GM19455 (cell line): Measurements from ENCODE around the gene SLC5A10.
"Not testable (repeated sequence)": the region's sequence is repeated elsewhere in the genome, so short reads cannot be mapped to it uniquely, and the experiment has no call there.

Experiments used
- ATAC-seq: cut with Tn5 transposase; IDR thresholded peaks from one replicate; pipeline ENCODE4 v1.9.1; 2021; ENCODE audit not compliant: unreplicated experiment

The SLC5A10 gene

DNA sequence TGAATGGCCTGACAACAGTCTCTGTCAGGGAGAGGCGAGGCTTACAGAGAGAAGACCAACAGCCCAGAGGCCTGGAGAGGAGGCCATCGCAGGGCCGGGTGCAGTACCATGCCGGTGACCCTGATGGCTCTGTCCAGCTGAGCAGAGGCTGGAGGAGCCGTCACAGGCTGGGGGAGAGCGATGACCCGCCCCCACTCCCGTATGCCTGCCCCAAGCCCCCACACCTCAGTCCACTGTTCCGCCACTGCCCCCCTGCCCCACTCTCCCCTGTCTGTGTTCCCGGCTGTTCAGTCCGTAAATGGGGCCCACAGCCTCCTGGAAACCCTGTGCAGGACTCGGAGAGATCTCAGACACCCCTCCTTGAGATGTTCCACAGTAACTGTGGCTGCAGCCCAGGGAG is 65.4 kb downstream of the SLC5A10 start:
- ATAC-seq, result no peak

DNA sequence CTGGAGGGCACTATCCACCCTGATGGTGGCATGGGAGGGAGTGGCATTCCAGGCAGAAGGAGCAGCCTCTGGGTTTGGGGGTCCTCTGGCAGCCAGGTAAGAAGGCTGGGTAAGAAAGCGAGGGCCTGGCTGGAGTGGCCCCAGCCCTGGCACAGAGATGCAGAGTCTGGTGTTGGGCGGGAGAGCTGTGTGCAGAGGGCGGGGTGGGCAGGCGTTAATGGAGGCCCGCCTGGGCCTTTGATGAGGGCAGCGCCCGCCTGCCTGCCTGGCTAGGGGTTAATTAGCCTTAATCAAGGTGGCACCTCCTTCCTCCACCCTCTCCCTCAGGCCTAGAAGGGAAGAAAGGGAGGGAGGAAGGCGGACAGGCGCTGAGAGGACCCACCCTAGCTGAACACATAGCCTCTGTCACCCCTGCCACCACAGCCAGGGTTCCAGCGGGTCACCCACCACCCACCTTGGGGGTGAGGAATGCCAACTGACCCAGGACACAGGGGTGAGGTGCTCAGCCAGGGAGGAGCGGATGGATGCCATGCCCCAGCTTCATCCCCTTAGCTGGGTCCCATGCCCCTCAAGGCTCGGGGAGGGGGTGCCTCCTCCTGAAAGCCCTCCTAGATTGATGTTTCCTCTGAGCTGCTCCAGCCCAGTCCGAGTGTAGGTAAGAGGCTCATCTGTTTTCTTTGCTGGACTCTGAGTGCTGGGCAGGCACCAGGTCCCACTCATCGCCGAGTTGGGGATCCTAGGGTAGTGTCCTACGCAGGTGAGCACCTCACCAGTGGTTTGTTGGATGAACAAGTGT is 66.0 kb downstream of the SLC5A10 start:
- ATAC-seq, result no peak

GRCh38 chr17:19018600-19018950 is 66.6 kb downstream of the SLC5A10 start:
- no peak for ATAC-seq

- no peak for ATAC-seq
Measured at GRCh38 chr17:19019041-19019941, 67.3 kb downstream of the SLC5A10 start.

- ATAC-seq, result no peak
Measured at GRCh38 chr17:19020016-19020415, 68.1 kb downstream of the SLC5A10 start.

DNA sequence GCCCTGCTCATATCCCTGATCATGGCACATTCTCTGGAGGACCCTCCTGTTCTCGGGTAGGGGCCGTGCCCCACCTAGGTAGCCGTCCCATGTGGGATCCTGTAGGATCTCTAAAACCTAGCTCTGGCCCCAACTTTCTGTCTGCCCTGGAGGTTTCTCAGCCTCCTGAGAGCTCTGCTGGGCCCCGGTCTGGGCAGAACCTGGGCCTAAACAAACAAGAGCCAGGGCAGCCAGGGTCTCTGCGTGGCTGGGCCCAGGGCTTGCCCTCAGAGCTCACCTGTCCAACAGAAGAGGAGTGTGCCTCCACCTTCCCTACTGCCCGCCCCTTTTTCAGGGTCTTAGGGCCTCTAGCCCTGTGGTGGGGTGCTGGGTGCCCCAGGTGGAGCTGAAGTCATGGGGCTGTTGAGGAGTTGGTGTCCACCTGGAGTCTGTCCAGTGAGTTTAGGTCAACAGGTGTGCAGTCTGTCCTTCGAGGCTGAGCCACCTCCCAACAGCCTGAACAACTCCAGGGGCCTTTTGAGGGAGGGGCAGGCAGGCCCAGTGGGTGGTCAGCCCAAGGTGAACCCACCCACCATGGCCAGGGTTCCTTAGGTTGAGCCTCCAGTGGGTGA is 69.2 kb downstream of the SLC5A10 start:
- not testable (repeated sequence) for ATAC-seq

GRCh38 chr17:19021622-19022083 is 69.7 kb downstream of the SLC5A10 start:
- ATAC-seq, result no peak

- no peak for ATAC-seq
Measured at GRCh38 chr17:19022128-19022527, 70.2 kb downstream of the SLC5A10 start.

DNA sequence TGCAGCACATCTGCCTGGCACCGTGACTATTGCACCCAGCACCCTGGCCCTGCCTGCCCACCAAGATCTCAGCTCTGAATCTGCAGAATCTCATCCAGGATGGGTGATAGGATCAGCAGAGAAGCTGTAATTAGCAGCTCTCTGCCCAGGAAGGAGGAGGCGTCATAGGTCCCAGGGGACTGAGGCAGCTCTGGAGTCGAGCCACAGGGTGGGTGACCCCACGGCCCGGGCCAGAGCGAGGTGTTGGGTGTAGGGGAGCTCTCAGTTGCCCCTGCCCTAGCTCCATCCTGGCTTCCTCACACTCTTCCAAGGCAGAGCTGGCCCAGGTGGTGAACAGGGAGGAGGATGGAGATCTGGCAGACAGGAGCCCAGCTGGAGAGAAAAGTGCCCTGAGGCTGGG is 70.8 kb downstream of the SLC5A10 start:
- ATAC-seq, result no peak

- ATAC-seq, result no peak
Measured at GRCh38 chr17:19023209-19023999, 71.4 kb downstream of the SLC5A10 start.

- ATAC-seq, result no peak
Measured at GRCh38 chr17:19024101-19025078, 72.4 kb downstream of the SLC5A10 start.

GRCh38 chr17:19028671-19029070 is 76.7 kb downstream of the SLC5A10 start:
- not testable (repeated sequence) for ATAC-seq

- not testable (repeated sequence) for ATAC-seq
Measured at GRCh38 chr17:19029740-19030139, 77.8 kb downstream of the SLC5A10 start.

GRCh38 chr17:19030771-19031449 is 78.9 kb downstream of the SLC5A10 start:
- ATAC-seq, result not testable (repeated sequence)

- not testable (repeated sequence) for ATAC-seq
Measured at GRCh38 chr17:19031729-19032128, 79.8 kb downstream of the SLC5A10 start.

DNA sequence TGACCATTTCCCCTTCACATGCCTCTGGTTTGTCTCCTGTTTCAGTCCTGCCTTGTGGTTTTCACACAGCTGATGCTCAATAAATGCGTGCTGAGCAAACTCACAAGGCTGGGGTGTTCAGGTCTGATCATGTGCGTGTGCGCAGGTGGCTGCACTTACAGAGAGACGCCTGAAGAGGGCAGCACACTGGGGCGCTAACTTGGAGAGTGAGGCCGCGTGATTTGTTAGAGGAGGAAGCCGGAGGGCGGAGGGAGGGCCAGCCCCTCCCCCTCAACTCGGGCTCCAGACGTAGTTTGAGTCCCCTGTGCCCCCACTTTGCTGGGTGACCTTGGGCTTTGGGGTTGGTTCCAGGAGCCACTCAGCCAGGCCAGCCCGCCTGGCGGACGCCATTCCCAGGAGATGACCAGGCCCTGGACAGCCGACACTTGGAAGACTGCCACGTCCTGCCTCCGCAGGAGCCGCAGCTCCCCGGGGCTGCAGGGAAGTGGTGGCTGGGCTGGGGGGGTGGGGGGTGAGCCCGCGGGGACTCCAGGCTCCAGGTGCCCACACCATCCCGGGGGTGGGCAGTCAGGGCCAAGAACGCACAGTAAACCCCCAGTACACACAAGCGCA is 80.5 kb downstream of the SLC5A10 start:
- peak; percentile 57 for ATAC-seq

GRCh38 chr17:19036186-19036585 is 84.2 kb downstream of the SLC5A10 start:
- not testable (repeated sequence) for ATAC-seq

DNA sequence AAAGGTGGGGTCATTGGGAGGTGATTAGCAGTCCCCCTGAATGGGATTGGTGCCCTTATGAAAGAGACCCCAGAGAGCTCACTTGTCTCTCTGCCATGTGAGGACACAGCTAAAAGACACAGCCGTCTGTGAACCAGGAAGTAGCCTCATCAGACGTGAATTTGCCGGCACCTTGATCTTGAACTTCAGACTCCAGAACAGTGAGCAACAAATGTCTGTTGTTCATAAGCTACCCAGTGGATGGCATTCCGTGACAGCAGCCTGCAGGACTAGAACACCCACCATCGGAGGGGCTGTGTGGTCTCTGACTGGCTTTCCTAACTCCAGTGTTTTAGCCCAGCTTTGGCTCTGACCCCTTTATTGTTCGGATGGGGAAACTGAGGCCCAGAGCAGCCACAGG is 85.6 kb downstream of the SLC5A10 start:
- not testable (repeated sequence) for ATAC-seq
